Esophagus squamous epithelium (tissue), 5 donors: ENCODE results near the gene TVP23C. TPM values are rescaled to one million over a fixed set of nuclear protein-coding genes. Genes with fewer than 3 reads are reported as not detected.
A peak's percentile ranks its signal among the peaks of the same experiment; 100 is the strongest.

Source experiments
- DNase-seq: peaks from one replicate; lab custom pipeline; 2025; lab: John Stamatoyannopoulos, UW
- H3K27ac ChIP-seq, 4 donors: fragments of 200-600 bp; sonication (generic); one replicate each; pipeline ENCODE4 v1.5.1; 2016 to 2019; ENCODE audit warnings: mild to moderate bottlenecking in 1 of 4
- H3K27me3 ChIP-seq, 4 donors: fragments of 200-600 bp; sonication (generic); 1 replicate in 3 of 4; 2 replicates in 1 of 4; pipeline versions ENCODE4 v1.5.1 to v1.6.0; 2017 to 2021; ENCODE audit warnings: antibody characterized with exemption in 1 of 4
- H3K36me3 ChIP-seq, 3 donors: fragments of 200-600 bp; sonication (generic); one replicate each; pipeline ENCODE4 v1.5.1; 2016 to 2019
- H3K4me1 ChIP-seq, 3 donors: fragments of 200-600 bp; sonication (generic); one replicate each; pipeline ENCODE4 v1.5.1; 2017 to 2019
- H3K4me3 ChIP-seq, 4 donors: fragments of 200-600 bp; sonication (generic); 1 replicate in 3 of 4; 2 replicates in 1 of 4; pipeline ENCODE4 v1.5.1; 2016 to 2019; ENCODE audit warnings: mild to moderate bottlenecking in 2 of 4, moderate library complexity in 1 of 4
- H3K9me3 ChIP-seq, 3 donors: fragments of 200-600 bp; sonication (generic); one replicate each; pipeline ENCODE4 v1.5.1; 2016 to 2019
- POLR2A ChIP-seq, 4 donors: fragments of 450-650 bp; IDR thresholded peaks; one replicate each; pipeline ENCODE4 v1.6.1; 2017; ENCODE audit warnings: antibody characterized with exemption in 4 of 4, mild to moderate bottlenecking in 4 of 4, moderate library complexity in 3 of 4
- WGBS, 2 donors: methylation state at CpG; one replicate each; pipeline ENCODE4 v1.1.5; 2018; 5-methylcytosine and 5-hydroxymethylcytosine counted together
- intact Hi-C: fragments of 100-400 bp; cut with DNase I; formaldehyde crosslinking; loops from one replicate; pipeline ENCODE4 v1.15.0; 2022
- total RNA-seq, 4 donors: library from RNA; depleted of rRNA; stranded (reverse); fragments of >200 nt; gene quantifications; one replicate each; pipeline ENCODE4 v1.1.0, GENCODE V29; 2016
- TF ChIP-seq, protein P1 (sequence below), 6 experiments: fragments of 450-650 bp in 4 of 6; fragments of 200-600 bp in 2 of 6; sonication (generic) in 2 of 6; IDR thresholded peaks; one replicate each; pipeline ENCODE4 v1.5.1; 2016 to 2019; ENCODE audit warnings: antibody characterized with exemption in 6 of 6, mild to moderate bottlenecking in 4 of 6, moderate library complexity in 4 of 6
- donor health status: DM: yes; HTN: yes; CAD: no.

The TVP23C gene
- total RNA-seq, 4 donors from 2014 or later, result 4.2 to 27.1 (median 18.5) TPM

DNA sequence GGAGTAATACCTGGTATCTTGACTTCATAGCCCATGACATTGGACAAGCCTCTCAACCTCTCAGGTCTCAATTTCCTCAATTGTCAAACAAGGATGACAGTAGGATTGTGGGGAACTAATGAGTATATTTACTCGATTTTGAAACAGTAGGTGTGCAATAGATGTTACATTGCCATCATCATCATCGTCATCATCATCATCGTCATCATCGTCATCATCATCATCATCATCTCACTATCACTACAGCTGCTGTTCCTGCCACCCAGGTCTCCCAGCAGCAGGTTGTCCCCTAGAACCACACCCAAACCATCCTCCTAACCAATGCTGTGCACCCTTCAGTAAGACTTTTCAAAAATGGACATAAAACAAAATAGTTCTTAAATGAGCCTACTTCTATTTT lies 71.1 kb downstream of the TVP23C start:
- TF ChIP-seq POLR2A (IDR thresholded peaks at IDR 0.05), result no peak
- TF ChIP-seq, protein P1, sequence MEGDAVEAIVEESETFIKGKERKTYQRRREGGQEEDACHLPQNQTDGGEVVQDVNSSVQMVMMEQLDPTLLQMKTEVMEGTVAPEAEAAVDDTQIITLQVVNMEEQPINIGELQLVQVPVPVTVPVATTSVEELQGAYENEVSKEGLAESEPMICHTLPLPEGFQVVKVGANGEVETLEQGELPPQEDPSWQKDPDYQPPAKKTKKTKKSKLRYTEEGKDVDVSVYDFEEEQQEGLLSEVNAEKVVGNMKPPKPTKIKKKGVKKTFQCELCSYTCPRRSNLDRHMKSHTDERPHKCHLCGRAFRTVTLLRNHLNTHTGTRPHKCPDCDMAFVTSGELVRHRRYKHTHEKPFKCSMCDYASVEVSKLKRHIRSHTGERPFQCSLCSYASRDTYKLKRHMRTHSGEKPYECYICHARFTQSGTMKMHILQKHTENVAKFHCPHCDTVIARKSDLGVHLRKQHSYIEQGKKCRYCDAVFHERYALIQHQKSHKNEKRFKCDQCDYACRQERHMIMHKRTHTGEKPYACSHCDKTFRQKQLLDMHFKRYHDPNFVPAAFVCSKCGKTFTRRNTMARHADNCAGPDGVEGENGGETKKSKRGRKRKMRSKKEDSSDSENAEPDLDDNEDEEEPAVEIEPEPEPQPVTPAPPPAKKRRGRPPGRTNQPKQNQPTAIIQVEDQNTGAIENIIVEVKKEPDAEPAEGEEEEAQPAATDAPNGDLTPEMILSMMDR (IDR thresholded peaks at IDR 0.05), result no peak
- DNase-seq, result no peak
- 75 to 93% methylated on average over 4 of the region's 4 CpGs for WGBS, 2 donors

GRCh38 chr17:15490634-15491261 lies 72.5 kb downstream of the TVP23C start:
- intact Hi-C loops, result no loop called here
- Histone ChIP-seq H3K27me3 (no peaks in the 10 kb centered on the region), H3K27ac (peak overlapping the region in 3 of 4 donors; percentile 67 to 83 (median 71)), H3K4me1 (peaks cover 0 to 20% (median 3%) of the 10 kb centered on the region in 3 donors), H3K9me3 (no peaks in the 10 kb centered on the region), H3K4me3 (no peak overlapping the region), H3K36me3 (peaks cover 0 to 5% (median 0%) of the 10 kb centered on the region in 3 donors)
- no peak for DNase-seq
- WGBS, 2 donors, result 62 to 67% methylated on average over 7 to 9 of the region's 11 CpGs
- TF ChIP-seq, protein P1 (IDR thresholded peaks at IDR 0.05), result no peak
- TF ChIP-seq POLR2A (IDR thresholded peaks at IDR 0.05), result no peak

More for the DNA sequence above, 71.1 kb downstream of the TVP23C start:
- Histone ChIP-seq H3K4me1 (peaks cover 0 to 35% (median 6%) of the 10 kb centered on the region in 3 donors), H3K9me3 (no peaks in the 10 kb centered on the region), H3K36me3 (peaks cover 0 to 9% (median 0%) of the 10 kb centered on the region in 3 donors), H3K27ac (peak overlapping the region in 2 of 4 donors; percentile 40 to 67), H3K4me3 (no peak overlapping the region), H3K27me3 (no peaks in the 10 kb centered on the region)
- intact Hi-C loops, result no loop called here

DNA sequence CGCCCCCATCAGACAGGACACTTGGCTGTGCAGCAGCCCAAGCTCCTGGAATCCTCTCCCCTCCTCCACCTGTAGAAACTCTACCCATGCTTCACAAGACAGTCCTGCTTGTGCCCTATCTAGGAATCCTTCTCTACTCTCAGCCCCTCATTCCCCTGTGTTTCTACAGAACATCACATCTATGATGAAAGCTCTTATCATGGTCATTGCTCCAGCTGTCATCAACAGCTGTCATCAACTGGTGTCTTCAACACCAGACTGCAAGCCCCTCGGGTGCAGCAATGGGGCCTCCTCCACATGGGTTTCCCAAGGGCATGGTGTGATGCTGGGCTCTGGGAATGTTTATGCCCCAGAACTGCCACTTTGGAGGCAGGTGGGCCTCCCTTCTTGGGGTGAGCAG lies 74.7 kb downstream of the TVP23C start:
- H3K4me1 ChIP-seq, result peaks cover 0 to 17% (median 3%) of the 10 kb centered on the region in 3 donors
- WGBS, 2 donors, result 100% methylated on average over 1 of the region's 2 CpGs
- H3K27me3 ChIP-seq, result no peaks in the 10 kb centered on the region
- no peak overlapping the region for H3K4me3 ChIP-seq
- H3K27ac ChIP-seq, result no peak overlapping the region
- peaks cover 0 to 6% (median 0%) of the 10 kb centered on the region in 3 donors for H3K36me3 ChIP-seq
- DNase-seq, result no peak
- intact Hi-C loops, result no loop called here
- TF ChIP-seq POLR2A (IDR thresholded peaks at IDR 0.05), result no peak
- TF ChIP-seq, protein P1 (IDR thresholded peaks at IDR 0.05), result no peak
- no peaks in the 10 kb centered on the region for H3K9me3 ChIP-seq

DNA sequence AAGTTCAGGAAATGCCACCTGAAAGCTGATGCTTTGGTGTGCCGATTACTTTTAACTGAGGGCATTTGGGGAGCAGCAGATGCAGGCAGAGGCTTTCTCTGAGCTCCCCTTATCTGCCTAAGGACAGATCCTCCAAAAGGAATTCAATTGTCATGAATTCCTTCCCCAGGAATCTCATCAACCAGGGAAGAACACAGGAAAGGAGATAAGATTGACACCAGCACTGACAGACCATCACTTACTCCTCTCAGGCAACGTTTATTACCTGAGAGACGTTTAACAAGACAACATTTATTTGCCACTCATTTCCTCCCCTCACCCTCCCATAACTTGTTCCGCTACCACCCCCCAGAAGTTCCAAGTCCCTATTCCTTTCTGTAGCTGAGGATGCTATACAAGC lies 78.2 kb downstream of the TVP23C start:
- no peak for DNase-seq
- Histone ChIP-seq H3K27ac (no peak overlapping the region), H3K4me3 (no peak overlapping the region), H3K36me3 (peaks cover 0 to 7% (median 0%) of the 10 kb centered on the region in 3 donors), H3K9me3 (no peaks in the 10 kb centered on the region), H3K4me1 (peaks cover 0 to 8% (median 3%) of the 10 kb centered on the region in 3 donors), H3K27me3 (no peaks in the 10 kb centered on the region)
- 64 to 65% methylated on average over 4 of the region's 4 CpGs for WGBS, 2 donors
- TF ChIP-seq POLR2A (IDR thresholded peaks at IDR 0.05), result no peak
- TF ChIP-seq, protein P1 (IDR thresholded peaks at IDR 0.05), result no peak
- intact Hi-C loops, result no loop called here

DNA sequence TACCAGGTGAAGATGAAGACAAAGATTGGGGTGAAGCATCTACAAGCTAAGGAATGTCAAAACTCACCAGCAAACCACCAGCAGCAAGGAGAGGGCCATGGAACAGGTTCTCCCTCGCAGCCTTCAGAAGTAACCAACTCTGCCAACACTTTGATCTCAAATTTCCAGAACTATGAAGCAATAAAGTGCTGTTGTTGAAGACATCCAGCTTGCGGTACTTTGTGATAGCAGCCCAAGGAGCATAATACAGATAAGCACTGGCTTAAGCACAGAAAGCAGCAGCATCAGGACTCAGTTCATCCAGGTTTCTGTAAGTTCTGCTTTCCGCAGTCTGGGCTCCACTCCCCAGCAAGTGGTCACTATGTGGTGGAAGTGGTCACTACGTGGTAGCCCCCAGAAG lies 79.9 kb downstream of the TVP23C start:
- WGBS, 2 donors, result 44 to 65% methylated on average over 2 to 3 of the region's 4 CpGs
- intact Hi-C loops, result no loop called here
- no peaks in the 10 kb centered on the region for H3K9me3 ChIP-seq
- H3K36me3 ChIP-seq, result peaks cover 0 to 7% (median 0%) of the 10 kb centered on the region in 3 donors
- no peak for DNase-seq
- TF ChIP-seq, protein P1 (IDR thresholded peaks at IDR 0.05), result no peak
- no peak for TF ChIP-seq POLR2A (IDR thresholded peaks at IDR 0.05)
- H3K4me3 ChIP-seq, result no peak overlapping the region
- H3K4me1 ChIP-seq, result peaks cover 0 to 14% (median 8%) of the 10 kb centered on the region in 3 donors
- no peaks in the 10 kb centered on the region for H3K27me3 ChIP-seq
- H3K27ac ChIP-seq, result no peak overlapping the region
